Thyroid gland (tissue), 4 donors: Measurements from ENCODE around the gene CTDSP1.

Source experiments
- CTCF ChIP-seq, 6 experiments: fragments of 200-600 bp in 3 of 6; fragments of 450-650 bp in 3 of 6; sonication (generic) in 3 of 6; IDR thresholded peaks; one replicate each; pipeline ENCODE4 v1.5.1; 2016 to 2019; ENCODE audit warnings: antibody characterized with exemption in 6 of 6, mild to moderate bottlenecking in 2 of 6, inconsistent platforms in 1 of 6, moderate library complexity in 1 of 6
- POLR2A ChIP-seq, 2 donors: fragments of 450-650 bp; IDR thresholded peaks; one replicate each; pipeline ENCODE4 v1.6.1; 2017; ENCODE audit warnings: antibody characterized with exemption in 2 of 2, mild to moderate bottlenecking in 2 of 2, moderate library complexity in 1 of 2

DNA sequence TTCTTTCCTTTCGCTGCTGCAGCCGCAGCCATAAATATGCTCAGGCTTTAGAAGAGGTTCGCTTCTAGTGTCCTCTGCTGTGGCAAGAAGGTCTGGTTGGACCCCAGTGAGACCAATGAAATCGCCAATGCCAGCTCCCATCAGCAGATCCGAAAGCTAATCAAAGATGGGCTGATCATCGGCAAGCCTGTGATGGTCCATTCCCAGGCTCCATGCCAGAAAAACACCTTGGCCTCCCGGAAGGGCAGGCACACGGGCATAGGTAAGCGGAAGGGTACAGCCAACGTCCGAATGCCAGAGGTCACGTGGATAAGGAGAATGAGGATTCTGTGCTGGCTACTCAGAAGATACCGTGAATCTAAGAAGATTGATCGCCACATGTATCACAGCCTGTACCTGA is 45.6 kb upstream of the CTDSP1 start:
- no peak for TF ChIP-seq CTCF (IDR thresholded peaks at IDR 0.05)
- TF ChIP-seq POLR2A (IDR thresholded peaks at IDR 0.05) = no peak
